Tibial nerve (tissue), 3 donors: ENCODE results near the gene BACE2.

Source experiments
- CTCF ChIP-seq, 5 experiments: fragments of 200-600 bp in 3 of 5; fragments of 450-650 bp in 2 of 5; sonication (generic) in 3 of 5; IDR thresholded peaks; one replicate each; pipeline ENCODE4 v1.5.1; 2016 to 2019; ENCODE audit warnings: antibody characterized with exemption in 5 of 5, mild to moderate bottlenecking in 3 of 5, moderate library complexity in 2 of 5
- POLR2A ChIP-seq, 2 donors: fragments of 450-650 bp; IDR thresholded peaks; one replicate each; pipeline ENCODE4 v1.6.1; 2017; ENCODE audit warnings: antibody characterized with exemption in 2 of 2, mild to moderate bottlenecking in 2 of 2, moderate library complexity in 2 of 2

- TF ChIP-seq POLR2A (IDR thresholded peaks at IDR 0.05), result no peak
- TF ChIP-seq CTCF (IDR thresholded peaks at IDR 0.05), result no peak
These were observed 15.6 kb downstream of the BACE2 start for GRCh38 chr21:41183575-41183974.
